ENCODE measurements around the gene EPM2AIP1.
"Not testable (repeated sequence)": the region's sequence is repeated elsewhere in the genome, so short reads cannot be mapped to it uniquely, and the experiment has no call there.

Gene EPM2AIP1

GRCh38 chr3:36993326-36994283 lies 674 bp upstream of the EPM2AIP1 start, which contains the start of gene MLH1:
MLH1 (plus strand) TSS chr3:36993518; CDS start chr3:36993548, 30 bp downstream.
- DNase-seq (ENCODE audit: low read depth in 2 of 2): peak; percentile 100

GRCh38 chr3:36991923-36992805 lies 767 bp downstream of the EPM2AIP1 start:
- DNase-seq (ENCODE audit: low read depth in 2 of 2): peak in 1 of 2 experiments; percentile 13

- DNase-seq (ENCODE audit: low read depth in 2 of 2): no peak
Measured at GRCh38 chr3:36991147-36991546, 1.8 kb downstream of the EPM2AIP1 start.

- DNase-seq (ENCODE audit: low read depth in 2 of 2): no peak
Measured at GRCh38 chr3:36989568-36989967, 3.4 kb downstream of the EPM2AIP1 start.

- DNase-seq (ENCODE audit: low read depth in 2 of 2): no peak
Measured at GRCh38 chr3:36989005-36989404, 3.9 kb downstream of the EPM2AIP1 start.

GRCh38 chr3:36988356-36988755 lies 4.6 kb downstream of the EPM2AIP1 start:
- DNase-seq (ENCODE audit: low read depth in 2 of 2): no peak

- no peak for DNase-seq (ENCODE audit: low read depth in 2 of 2)
Measured at GRCh38 chr3:36981006-36981405, 11.9 kb downstream of the EPM2AIP1 start.

- DNase-seq (ENCODE audit: low read depth in 2 of 2): no peak
Measured at GRCh38 chr3:36973139-36973538, 19.8 kb downstream of the EPM2AIP1 start.

GRCh38 chr3:36972163-36972562 lies 20.8 kb downstream of the EPM2AIP1 start:
- DNase-seq (ENCODE audit: low read depth in 2 of 2): no peak

- DNase-seq (ENCODE audit: low read depth in 2 of 2): no peak
Measured at GRCh38 chr3:36969540-36970432, 23.1 kb downstream of the EPM2AIP1 start.

- no peak for DNase-seq (ENCODE audit: low read depth in 2 of 2)
Measured at GRCh38 chr3:36969085-36969484, 23.8 kb downstream of the EPM2AIP1 start.

GRCh38 chr3:36965440-36965839 lies 27.5 kb downstream of the EPM2AIP1 start:
- DNase-seq (ENCODE audit: low read depth in 2 of 2): no peak

- no peak for DNase-seq (ENCODE audit: low read depth in 2 of 2)
Measured at GRCh38 chr3:36964817-36965216, 28.1 kb downstream of the EPM2AIP1 start.

GRCh38 chr3:36964331-36964730 lies 28.6 kb downstream of the EPM2AIP1 start:
- DNase-seq (ENCODE audit: low read depth in 2 of 2): no peak

GRCh38 chr3:36963008-36963407 lies 29.9 kb downstream of the EPM2AIP1 start:
- DNase-seq (ENCODE audit: low read depth in 2 of 2): not testable (repeated sequence)

- DNase-seq (ENCODE audit: low read depth in 2 of 2): no peak
Measured at GRCh38 chr3:36960502-36960901, 32.4 kb downstream of the EPM2AIP1 start.

GRCh38 chr3:36959821-36960220 lies 33.1 kb downstream of the EPM2AIP1 start:
- no peak for DNase-seq (ENCODE audit: low read depth in 2 of 2)

GRCh38 chr3:36957862-36958686 lies 34.9 kb downstream of the EPM2AIP1 start:
- peak in 1 of 2 experiments; percentile 25 for DNase-seq (ENCODE audit: low read depth in 2 of 2)

- DNase-seq (ENCODE audit: low read depth in 2 of 2): no peak
Measured at GRCh38 chr3:36957063-36957462, 35.9 kb downstream of the EPM2AIP1 start.

GRCh38 chr3:36956155-36956554 lies 36.8 kb downstream of the EPM2AIP1 start:
- no peak for DNase-seq (ENCODE audit: low read depth in 2 of 2)

Measured in fibroblast of skin of left biceps (primary cell).